ACC112 (cell line): ENCODE data around the gene DIAPH2.

Experiments
- H2AFZ ChIP-seq: fragments of 200-600 bp; sonication (generic); one replicate; pipeline ENCODE4 v1.6.0; 2017; ENCODE audit warnings: antibody characterized with exemption, low read length; ENCODE audit not compliant: unreplicated experiment
- H3K27ac ChIP-seq: fragments of 200-600 bp; sonication (generic); 2 replicates; pipeline ENCODE4 v1.5.1; 2014; ENCODE audit warnings: low read depth, mild to moderate bottlenecking, antibody characterized with exemption, low read length, moderate library complexity
- H3K27me3 ChIP-seq: fragments of 200-600 bp; sonication (generic); 2 replicates; pipeline ENCODE4 v1.6.1; 2014; ENCODE audit warnings: mild to moderate bottlenecking, antibody characterized with exemption, low read length, moderate library complexity, mixed read lengths; ENCODE audit not compliant: insufficient read depth
- H3K36me3 ChIP-seq: fragments of 200-600 bp; sonication (generic); 2 replicates; pipeline ENCODE4 v1.6.1; 2016; ENCODE audit warnings: mild to moderate bottlenecking, antibody characterized with exemption, low read length, moderate library complexity, mixed read lengths; ENCODE audit not compliant: insufficient read depth
- H3K4me1 ChIP-seq: fragments of 200-600 bp; sonication (generic); one replicate; pipeline ENCODE4 v1.6.1; 2016; ENCODE audit warnings: low read length, mixed read lengths; ENCODE audit not compliant: insufficient read depth, unreplicated experiment, control insufficient read depth
- H3K4me3 ChIP-seq: fragments of 200-600 bp; sonication (generic); 2 replicates; pipeline ENCODE4 v1.5.1; 2014; ENCODE audit warnings: mild to moderate bottlenecking, low read depth, low read length
- H3K79me2 ChIP-seq: fragments of 200-600 bp; sonication (generic); one replicate; pipeline ENCODE4 v1.6.0; 2016; ENCODE audit warnings: low read length; ENCODE audit not compliant: control insufficient read depth, unreplicated experiment, insufficient read depth

Gene DIAPH2

DNA sequence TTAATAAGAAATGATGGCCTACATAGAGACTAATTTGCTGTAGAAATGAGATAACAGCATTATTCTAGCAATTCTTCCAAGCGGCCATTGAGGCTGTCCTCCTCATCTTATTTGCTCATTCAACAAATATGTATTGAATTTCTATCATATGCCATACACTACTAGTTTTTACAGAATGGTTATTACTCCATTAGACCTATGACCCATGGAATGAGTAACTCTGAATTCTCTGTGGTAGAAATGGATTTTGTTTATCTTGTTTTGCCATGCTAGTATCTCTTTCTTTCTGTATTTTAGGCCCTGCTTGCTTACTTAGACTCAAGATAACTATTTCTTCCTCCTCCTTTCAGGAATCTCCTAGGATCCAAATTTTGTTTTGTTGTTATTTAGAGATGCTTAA, 302.6 kb downstream of the DIAPH2 start:
- H3K4me3 ChIP-seq, result no peak overlapping the region
- no peaks in the 10 kb centered on the region for H3K36me3 ChIP-seq
- no peak overlapping the region for H2AFZ ChIP-seq
- peaks cover 12% of the 10 kb centered on the region for H3K4me1 ChIP-seq
- peak overlapping the region; percentile 45 for H3K27ac ChIP-seq
- H3K79me2 ChIP-seq, result no peaks in the 10 kb centered on the region
- no peaks in the 10 kb centered on the region for H3K27me3 ChIP-seq

DNA sequence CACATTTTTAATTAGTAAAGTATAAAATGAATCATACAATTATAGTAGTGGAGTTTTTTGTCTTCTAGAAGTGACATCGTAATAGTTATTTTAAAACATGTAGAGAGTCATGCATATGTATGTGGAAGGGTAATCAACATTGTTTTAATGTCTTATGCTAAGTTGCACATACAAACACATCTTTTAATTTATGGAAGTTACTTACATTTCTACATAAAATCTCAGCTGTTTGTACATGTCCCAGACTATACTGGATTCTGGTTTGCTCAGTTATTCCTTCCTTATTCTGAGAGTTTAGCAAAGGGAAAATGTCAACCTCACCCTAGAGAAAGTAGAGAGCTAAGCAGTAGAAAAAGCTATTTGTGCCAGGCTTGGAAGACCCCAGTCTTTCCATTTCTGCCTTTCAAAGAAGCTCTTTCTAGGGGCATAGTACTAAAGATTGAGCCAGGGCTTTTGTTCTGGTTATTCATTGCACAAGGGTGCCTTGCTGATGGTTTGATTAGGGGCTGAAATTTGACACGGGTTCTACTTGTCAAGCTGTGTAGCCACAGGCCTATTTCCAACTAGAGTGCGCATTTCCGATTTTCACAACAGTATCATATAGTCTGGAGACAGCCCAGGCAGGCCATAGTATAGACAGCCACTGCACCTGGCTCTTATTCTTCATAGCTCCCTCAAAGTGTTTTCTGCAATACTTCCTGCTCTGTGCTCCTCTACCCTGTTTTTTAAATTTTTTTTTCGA, 305.4 kb downstream of the DIAPH2 start:
- Histone ChIP-seq H2AFZ (no peak overlapping the region), H3K36me3 (no peaks in the 10 kb centered on the region), H3K27ac (no peak overlapping the region), H3K4me1 (peaks cover 12% of the 10 kb centered on the region), H3K79me2 (no peaks in the 10 kb centered on the region), H3K4me3 (no peak overlapping the region), H3K27me3 (no peaks in the 10 kb centered on the region)

DNA sequence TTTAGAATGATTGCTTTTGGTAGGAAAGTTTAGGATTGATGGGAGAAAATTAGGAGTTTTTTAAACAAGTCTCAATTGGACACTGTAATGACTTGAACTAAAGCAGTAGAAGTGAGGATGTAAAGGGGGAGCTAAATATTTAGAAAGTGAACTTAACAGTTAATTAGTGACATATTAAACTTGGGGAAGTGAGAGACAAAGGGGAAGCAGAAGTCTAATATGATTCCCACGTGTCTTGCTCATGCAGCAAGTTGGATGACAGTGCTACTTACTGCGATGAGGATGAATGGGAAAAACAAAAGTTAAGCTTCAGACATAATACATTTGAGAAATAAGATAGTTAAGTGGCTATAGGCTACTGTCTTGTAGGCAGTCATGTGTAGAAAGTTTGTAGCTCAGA, 309.5 kb downstream of the DIAPH2 start:
- H3K27ac ChIP-seq, result no peak overlapping the region
- no peaks in the 10 kb centered on the region for H3K4me1 ChIP-seq
- H2AFZ ChIP-seq, result no peak overlapping the region
- H3K27me3 ChIP-seq, result no peaks in the 10 kb centered on the region
- no peaks in the 10 kb centered on the region for H3K36me3 ChIP-seq
- H3K4me3 ChIP-seq, result no peak overlapping the region
- no peaks in the 10 kb centered on the region for H3K79me2 ChIP-seq

DNA sequence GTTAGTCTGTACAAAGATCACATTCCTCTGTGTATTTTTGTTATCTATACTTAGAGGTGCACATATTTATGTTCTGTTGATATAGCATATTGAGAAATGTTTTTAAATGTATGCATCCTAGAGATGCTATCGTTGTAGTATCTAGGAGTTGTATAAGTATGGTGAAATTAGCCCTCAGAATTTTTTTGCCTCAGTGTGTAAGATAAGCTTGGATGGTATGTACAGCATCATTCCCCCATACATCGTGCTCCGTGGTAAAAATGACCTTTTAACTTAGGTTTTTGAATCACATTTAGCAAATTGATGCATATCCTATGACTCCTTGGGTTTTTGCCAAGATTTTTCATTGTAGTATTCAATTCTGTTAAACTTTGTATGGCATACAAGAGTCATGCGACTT, 312.6 kb downstream of the DIAPH2 start:
- H3K79me2 ChIP-seq, result no peaks in the 10 kb centered on the region
- no peak overlapping the region for H3K4me3 ChIP-seq
- no peaks in the 10 kb centered on the region for H3K4me1 ChIP-seq
- H3K27ac ChIP-seq, result no peak overlapping the region
- H3K27me3 ChIP-seq, result no peaks in the 10 kb centered on the region
- H2AFZ ChIP-seq, result no peak overlapping the region
- no peaks in the 10 kb centered on the region for H3K36me3 ChIP-seq

DNA sequence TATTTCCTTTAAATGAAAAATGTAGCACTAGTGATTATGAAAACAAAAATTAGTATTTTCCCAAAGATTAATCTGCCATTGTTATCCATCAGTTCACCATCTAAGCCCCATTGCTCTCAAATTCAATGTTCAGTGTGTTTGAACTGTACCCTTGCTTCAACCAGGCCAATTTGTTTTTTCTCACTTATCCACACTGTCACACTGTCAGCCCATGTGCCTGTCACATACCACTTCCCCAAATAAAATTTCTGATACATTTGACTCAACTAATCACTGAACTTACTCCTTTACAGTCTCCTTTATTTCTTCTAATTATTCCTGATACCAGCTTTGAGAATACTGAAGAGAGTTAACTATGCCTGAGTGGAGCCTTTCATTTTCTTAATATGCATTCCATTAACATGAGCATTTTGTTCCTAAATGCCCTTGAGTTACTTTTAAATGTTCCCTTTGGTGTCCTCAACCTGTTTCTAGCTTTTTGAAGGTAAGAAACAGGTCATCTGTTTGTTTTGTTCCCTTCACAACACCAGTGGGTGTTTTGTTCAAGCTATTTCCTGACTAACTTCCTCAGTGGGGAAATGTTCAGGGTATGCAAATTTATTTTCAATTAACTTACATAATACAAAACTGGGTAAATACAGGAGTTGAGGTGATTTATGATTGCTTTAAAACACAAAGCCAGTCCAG, 316.2 kb downstream of the DIAPH2 start:
- Histone ChIP-seq H3K4me3 (no peak overlapping the region), H3K36me3 (no peaks in the 10 kb centered on the region), H3K27me3 (no peaks in the 10 kb centered on the region), H3K79me2 (no peaks in the 10 kb centered on the region), H3K27ac (no peak overlapping the region), H2AFZ (no peak overlapping the region), H3K4me1 (no peaks in the 10 kb centered on the region)

DNA sequence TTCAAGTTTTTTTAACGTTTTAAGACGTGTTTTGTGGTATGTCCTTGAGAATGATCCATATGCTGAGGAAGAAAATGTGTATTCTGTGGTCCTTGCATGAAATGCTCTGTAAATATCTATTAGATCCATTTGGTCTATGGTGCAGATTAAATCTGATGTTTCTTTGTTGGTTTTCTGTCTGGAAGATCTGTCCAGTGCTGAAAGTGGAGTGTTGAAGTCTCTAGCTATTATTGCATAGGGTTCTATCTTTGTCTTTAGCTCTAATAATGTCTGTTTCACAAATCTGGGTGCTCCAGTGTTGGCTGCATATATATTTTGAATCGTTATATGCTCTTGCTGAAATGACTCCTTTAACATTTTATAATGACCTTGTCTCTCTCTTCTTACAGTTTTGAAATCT, 321.5 kb downstream of the DIAPH2 start:
- H3K4me3 ChIP-seq, result no peak overlapping the region
- no peak overlapping the region for H2AFZ ChIP-seq
- H3K27ac ChIP-seq, result no peak overlapping the region
- no peaks in the 10 kb centered on the region for H3K36me3 ChIP-seq
- H3K79me2 ChIP-seq, result no peaks in the 10 kb centered on the region
- H3K4me1 ChIP-seq, result no peaks in the 10 kb centered on the region
- H3K27me3 ChIP-seq, result no peaks in the 10 kb centered on the region

DNA sequence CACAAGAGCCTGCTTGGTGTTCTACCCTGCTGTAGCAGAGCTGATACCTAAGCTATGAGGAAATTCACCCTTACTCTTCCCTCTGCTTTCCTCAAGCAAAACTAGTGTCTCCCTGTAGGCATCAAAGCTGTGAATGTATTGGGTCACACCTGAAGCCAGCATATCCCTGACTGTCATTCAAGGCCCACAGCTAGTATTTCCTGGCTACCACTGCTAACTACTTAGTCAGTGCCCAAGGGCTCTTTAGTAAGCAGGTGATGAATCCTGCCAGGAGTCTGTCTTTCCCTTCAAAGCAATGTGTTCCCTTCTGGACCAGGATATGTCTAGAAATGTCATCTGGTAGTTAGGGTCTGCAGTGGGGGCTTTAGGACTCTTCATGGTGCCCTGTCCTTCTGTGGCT, 324.7 kb downstream of the DIAPH2 start:
- Histone ChIP-seq H3K4me3 (no peak overlapping the region), H3K36me3 (no peaks in the 10 kb centered on the region), H3K79me2 (no peaks in the 10 kb centered on the region), H2AFZ (no peak overlapping the region), H3K27ac (no peak overlapping the region), H3K27me3 (no peaks in the 10 kb centered on the region), H3K4me1 (no peaks in the 10 kb centered on the region)

DNA sequence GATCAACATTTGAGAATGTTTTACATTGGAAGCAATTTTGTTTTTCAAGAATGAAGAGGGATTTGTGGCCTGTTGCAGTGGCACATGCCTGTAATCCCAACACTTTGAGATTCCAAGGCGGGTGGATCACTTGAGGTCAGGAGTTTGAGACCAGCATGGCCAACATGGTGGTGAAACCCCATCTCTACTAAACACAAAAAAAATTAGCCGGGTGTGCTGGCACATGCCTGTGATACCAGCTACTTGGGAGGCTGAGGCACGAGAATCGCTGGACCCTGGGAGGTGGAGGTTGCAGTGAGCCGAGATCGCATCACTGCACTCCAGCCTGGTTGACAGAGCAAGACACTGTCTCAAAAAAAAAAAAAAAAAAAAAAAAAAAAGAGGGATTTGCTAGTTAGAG, 326.9 kb downstream of the DIAPH2 start:
- Histone ChIP-seq H3K4me3 (no peak overlapping the region), H3K36me3 (no peaks in the 10 kb centered on the region), H2AFZ (no peak overlapping the region), H3K27me3 (no peaks in the 10 kb centered on the region), H3K27ac (no peak overlapping the region), H3K4me1 (peaks cover 3% of the 10 kb centered on the region), H3K79me2 (no peaks in the 10 kb centered on the region)

DNA sequence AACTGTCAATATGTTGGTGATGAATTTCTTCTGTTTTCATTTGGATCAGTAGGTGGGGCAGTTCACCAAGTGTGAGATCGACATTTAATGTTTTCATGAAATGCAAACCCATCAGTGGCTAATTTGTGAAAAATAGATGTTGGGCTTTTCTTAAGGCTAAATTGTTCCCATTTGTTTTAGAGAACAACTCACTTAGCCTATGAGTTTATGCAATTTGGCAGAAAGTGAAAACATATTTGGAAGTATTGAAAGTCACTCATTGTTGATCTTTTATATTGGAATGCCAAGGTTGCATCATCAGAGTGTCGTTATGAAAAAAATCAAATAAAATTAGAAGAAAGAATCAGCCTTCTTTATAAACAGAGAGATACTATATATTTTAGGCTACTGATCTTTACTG, 331.5 kb downstream of the DIAPH2 start:
- Histone ChIP-seq H3K79me2 (no peaks in the 10 kb centered on the region), H3K4me3 (peak overlapping the region; percentile 32), H3K36me3 (no peaks in the 10 kb centered on the region), H3K4me1 (peaks cover 3% of the 10 kb centered on the region), H3K27me3 (no peaks in the 10 kb centered on the region), H3K27ac (no peak overlapping the region), H2AFZ (no peak overlapping the region)

DNA sequence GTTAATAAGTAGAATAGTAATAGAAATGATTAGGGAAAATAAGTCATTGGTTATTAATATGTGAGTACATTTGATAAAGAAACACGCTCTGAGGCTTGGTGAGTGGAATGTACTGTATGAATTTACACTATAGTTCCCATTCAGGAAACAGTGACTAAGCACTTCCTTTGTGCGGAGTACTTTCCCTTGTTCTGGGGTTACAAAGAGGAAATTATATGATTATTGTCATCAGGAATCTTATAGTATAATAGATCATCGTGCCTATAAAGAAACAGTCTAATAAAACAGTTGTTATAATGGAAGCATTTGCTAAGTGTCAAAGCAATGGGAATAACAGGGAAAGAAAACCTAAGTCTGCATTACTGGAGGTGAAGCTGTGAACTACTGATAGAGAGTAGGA, 337.0 kb downstream of the DIAPH2 start:
- Histone ChIP-seq H3K36me3 (no peaks in the 10 kb centered on the region), H3K4me1 (peaks cover 6% of the 10 kb centered on the region), H3K4me3 (0 out of 2 replicates have a peak overlapping the region, but pooled peaks have one; percentile 16), H3K79me2 (no peaks in the 10 kb centered on the region), H3K27ac (peak overlapping the region; percentile 62), H3K27me3 (no peaks in the 10 kb centered on the region), H2AFZ (peak overlapping the region; percentile 65)

DNA sequence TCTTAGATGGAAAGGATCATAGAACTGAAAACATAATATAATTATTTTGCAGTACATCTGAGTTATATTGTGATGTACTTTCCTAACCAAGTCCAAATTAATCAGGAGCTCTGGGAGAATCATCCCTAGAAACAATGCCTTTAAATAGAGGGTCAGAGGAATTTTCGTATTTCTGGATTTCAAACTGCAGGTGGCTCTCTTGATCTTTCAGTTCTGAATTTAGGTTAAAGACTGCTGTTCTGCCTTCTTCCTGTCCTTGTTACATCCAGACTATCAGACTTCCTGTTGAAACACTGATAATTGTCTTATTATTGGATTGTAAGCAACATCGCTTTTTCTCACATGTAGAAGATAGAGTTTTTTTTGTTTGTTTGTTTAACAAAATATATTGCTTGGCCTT, 341.8 kb downstream of the DIAPH2 start:
- Histone ChIP-seq H3K27me3 (no peaks in the 10 kb centered on the region), H2AFZ (no peak overlapping the region), H3K4me3 (no peak overlapping the region), H3K36me3 (no peaks in the 10 kb centered on the region), H3K27ac (no peak overlapping the region), H3K4me1 (peaks cover 6% of the 10 kb centered on the region), H3K79me2 (no peaks in the 10 kb centered on the region)
